G401 (cell line): Measurements from ENCODE around the gene GLDC. TPM values are rescaled to one million over a fixed set of nuclear protein-coding genes. Genes with fewer than 3 reads are reported as not detected.

Source experiments
- total RNA-seq: library from RNA; depleted of rRNA; stranded (reverse); fragments of >200 nt; shearing (Covaris generic); gene quantifications from 2 replicates; pipeline ENCODE4 v1.2.3, GENCODE V29; 2014; rRNA removed

GLDC gene
- total RNA-seq, 1 experiment from 2014 or later = 16.6 TPM

Other genes with a start within 250 kb of the GLDC start
- 17.0 and 27.2 TPM in 2 replicates for gene UHRF2, start 232.5 kb downstream of the GLDC start, total RNA-seq
- gene KDM4C, start 112.2 kb upstream of the GLDC start, total RNA-seq = 9.3 and 12.7 TPM in 2 replicates